Activated CD4-positive, alpha-beta T cell treated with anti-CD3 and anti-CD28 coated beads for 4 hours (primary cell): ENCODE data around the gene CYS1.
"Not testable (repeated sequence)": the region's sequence is repeated elsewhere in the genome, so short reads cannot be mapped to it uniquely, and the experiment has no call there.

Source experiments
- DNase-seq, 2 donors: peaks; one replicate each; pipeline ENCODE4 v3.0.0-alpha.2; 2020

Gene CYS1

DNA sequence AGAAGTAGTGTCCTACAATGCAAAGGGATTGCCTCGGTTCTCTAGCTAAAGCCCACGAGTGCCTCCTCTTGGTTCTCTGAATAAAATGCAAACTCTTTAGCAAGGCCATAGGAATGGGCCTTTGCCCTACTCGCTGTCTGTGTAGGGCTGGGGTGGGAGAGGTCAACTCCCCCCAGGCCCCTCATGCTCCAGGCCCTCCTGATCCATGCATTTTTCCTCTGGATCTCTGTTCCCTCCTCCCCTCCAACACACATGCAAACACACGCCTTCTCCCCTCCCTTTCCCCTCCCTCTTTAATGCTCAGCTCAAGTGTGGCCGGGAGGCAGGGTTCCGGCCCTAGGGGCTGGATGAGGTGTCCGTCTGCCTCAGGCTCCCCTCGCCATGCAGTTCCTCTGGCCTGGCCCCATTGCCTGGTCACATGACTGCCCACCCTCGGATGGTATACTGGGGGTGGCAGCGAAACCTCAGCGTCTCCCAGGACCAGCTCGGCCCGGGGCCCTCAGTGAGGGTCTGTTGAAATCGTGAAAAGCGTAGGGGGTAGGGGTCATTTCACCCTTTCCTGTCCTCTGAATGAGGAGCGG is 51.7 kb downstream of the CYS1 start:
- no peak for DNase-seq

DNA sequence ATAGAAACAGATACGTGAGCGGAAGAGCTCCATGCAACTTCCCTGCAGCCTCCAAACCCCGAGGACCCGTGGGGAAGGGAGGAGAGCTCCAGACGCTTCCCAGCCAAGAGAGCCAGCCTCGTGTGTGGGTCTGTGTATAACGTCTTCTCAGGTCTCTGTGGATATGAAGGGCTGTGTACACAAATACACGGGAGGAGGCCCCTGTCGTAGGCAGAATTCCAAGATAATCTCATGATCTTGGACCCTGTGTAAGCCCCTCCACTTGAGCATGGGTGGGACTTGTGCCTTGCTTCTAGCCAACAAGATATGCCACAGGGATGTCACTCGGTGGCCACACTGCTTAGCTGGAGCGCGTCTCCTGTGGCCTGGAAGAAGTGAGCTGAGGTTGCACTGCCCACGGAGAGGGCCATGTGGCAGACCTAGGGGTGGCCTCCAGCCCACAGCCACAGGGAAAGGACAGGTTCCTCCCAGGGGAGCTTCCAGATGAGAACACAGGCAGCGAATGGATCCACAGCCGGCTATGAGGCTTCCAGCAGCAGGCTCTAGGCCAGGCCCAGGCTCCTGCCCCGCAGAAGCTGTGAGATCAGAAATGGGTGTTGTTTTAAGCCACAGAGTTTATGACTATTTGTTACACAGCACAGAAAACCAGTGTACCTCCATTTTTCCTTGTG is 52.4 kb downstream of the CYS1 start:
- DNase-seq, result no peak

DNA sequence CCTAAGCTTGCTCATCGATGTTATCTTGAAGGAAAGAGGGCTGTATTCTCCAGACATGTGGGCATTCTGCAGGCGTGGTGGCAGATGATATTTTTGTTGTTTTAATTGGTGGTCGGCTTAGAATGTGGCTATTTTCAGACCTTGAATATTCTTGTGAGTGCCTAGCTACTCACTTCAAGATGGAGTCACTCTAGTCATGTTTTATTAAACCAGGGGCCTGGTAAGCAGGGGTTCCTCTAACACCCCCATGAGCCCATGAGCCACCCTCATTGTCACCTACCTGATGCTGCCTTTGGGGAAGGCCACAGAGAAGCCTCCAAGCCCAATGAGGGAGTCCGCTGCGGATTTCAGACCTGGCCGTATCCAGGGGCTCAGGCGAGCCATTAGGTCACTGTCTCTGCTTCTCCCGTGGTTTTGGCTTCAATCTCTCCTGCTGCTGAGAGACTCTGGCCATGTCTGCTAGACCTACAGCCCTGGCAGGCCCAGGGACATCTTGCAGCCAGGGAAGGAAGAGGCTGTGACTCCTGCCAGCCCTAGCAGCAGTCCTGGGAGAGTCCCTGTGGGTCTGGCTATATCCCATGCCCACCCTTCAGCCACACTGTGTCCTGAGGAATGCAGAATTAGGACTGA is 53.2 kb downstream of the CYS1 start:
- no peak for DNase-seq

DNA sequence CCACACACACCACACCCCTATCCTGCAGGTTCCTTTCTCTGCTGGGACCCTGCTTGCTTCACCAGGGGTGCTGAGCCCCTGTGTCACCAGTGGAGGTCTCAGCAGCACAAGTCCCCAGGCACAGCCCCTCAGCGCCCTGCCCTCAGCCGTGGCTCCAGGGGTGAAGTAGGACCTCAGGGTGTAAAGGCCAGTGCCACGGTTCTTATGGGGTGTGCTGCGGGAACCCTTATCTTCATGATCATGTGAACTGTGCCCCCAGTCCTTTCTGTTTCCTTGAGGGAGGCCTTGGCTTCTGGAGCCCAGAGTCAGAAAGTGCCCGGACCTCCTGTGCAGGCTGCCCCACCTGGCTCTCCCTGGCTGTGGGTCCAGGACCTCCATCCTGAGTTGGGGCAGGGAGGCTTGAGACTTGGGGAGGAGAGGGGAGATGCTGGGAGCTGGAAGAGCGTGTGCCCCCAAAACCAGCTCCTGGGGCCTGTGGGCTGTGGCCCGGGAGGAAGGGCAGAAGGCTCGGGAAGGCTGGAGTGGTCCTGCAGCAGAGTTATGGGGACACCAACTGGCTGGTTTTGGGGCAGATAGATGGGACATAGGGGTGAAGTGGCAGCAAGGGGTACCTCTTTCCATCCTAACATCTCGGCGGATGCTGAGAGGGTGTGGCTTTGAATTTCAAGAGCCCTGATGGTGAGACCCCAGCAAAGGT is 57.1 kb downstream of the CYS1 start:
- no peak for DNase-seq

DNA sequence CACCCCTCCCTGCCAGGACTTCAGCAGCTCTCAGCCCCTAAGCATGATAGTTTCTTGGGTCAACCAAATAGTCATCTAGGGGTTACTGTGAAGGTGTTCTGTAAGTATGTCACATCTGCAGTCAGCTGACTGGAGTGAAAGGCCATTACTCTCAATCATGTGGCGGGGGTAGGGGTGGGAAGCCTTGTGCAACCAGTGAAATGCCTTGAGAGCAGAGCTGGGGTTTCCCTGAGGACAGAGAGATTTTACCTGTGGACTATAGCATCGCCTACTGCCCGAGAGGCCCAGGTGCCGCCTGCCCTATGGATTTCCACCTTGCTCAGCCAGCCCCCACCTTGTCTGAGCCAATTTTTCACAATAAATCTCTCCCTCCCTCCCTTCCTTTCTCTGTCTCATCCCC is 57.8 kb downstream of the CYS1 start:
- DNase-seq, result no peak

DNA sequence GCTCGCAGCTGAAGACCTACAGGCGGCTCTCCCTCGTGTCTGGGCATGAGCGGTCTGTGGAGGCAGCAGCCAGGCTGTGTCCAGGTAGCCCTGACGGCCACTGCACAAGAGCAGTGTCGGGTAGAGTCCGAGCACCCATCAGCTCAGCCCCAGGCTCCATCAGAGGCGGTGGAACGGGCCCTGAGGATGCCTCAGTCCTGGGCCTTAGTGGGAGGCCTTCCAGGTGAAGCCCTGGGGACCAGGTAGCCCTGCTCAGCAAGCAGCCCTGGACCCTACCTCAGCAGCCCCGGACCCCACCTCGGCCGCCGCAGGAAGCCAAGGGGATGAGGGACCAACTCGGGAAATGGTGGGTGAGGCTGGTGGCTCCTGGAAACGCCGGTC is 58.2 kb downstream of the CYS1 start:
- DNase-seq, result no peak

DNA sequence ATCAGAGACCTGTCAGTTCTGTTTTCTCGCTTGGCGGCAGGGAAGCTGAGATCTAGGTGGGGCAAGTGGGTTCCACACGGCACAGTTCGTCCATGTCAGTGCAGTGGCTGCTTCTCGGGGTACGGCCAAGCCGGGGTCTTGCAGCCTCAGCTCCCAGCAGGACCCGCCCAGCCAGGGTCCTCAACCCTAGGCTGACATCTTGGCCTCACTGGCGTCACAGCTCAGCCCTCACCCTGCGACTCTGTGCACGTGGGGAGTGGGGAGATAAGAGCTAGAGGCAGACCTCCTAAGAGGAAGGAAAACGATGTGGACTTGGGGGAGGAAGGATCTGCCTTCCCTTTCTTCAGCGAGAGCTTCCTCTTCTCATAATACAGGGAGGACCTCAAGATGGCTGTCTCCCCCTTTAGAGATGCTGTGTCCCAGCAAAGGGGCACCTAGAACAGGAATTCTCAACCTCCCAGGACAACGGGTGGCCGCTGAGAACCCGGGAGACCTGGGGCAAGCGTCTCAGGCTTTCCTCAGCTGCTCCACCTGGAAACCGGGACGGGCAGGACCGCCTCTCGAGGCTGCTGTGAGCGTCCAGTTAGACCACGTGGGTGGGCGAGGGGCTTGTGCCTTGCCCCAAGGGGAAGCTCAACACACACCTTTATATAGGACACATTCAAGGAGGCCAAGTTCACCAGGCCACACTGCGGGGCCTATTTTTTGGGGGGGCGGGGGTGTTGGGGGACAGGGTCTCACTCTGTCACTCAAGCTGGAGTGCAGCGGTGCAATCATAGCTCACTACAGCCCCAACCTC is 60.4 kb downstream of the CYS1 start:
- DNase-seq, result no peak

DNA sequence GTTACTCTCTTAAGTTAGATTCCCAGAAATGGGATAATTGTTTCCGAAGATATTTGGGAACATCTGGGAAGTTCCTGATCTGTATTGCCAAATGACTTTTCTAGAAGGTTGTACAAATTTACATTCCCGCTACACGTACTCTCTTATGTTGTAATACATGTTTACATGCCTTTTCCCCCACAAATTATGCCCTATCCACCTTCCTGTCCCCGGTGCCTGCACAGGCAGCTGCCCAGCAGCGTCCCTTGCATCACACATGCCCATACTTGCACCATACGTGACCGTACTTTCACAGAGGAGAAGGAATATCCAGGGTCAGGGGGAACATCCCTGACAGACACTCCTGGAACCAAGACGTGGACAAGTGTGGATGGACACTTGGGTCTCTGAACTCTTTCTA is 61.0 kb downstream of the CYS1 start:
- no peak for DNase-seq

DNA sequence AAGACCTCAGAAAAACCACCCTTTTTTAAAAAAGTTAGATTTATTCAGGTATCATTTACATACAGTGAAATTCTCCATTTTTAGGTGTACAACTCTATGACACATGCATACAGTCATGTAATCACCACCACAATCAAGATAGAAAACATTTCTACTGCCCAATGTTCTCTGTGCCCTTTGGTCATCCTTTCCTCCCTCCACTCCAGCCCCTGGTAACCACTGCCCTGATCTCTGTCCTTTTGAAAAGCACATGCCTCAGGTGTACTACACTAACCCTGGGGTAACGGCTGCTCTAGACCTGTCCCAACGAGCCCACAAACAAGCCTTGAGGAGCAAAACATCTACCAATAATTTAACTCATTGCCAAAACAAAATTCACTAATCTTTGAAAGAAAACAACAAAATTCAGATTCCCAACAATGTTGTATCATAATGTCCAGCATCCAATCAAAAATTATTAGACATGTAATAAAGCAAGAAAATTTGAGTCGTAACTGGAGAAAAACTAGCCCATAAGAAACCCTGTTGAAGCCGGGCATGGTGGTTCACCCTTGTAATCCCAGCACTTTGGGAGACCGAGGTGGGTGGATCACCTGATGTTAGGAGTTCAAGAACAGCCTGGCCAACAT is 62.8 kb downstream of the CYS1 start:
- DNase-seq, result no peak

DNA sequence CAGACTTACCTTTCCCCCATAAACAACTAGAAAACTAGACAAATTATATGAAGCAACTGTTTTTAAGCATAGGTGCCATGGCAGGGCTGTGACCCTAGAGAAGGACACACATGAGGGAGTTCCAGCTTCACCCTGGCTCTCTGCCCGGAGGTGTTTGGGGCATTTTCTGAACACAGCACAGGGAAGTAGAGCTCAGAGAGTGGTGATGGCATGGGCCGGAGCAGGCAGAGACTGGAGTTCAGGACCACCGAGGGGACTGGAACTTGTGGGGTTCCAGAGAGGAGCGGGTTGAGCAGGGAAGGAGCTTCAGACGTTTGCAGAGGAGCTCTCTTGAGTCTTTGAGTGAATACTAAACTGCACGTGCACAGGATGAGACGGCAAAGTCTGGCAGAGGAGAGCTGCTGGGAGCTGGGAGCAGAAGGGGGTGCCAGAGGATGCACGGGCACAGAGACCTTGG is 63.4 kb downstream of the CYS1 start:
- DNase-seq, result no peak

DNA sequence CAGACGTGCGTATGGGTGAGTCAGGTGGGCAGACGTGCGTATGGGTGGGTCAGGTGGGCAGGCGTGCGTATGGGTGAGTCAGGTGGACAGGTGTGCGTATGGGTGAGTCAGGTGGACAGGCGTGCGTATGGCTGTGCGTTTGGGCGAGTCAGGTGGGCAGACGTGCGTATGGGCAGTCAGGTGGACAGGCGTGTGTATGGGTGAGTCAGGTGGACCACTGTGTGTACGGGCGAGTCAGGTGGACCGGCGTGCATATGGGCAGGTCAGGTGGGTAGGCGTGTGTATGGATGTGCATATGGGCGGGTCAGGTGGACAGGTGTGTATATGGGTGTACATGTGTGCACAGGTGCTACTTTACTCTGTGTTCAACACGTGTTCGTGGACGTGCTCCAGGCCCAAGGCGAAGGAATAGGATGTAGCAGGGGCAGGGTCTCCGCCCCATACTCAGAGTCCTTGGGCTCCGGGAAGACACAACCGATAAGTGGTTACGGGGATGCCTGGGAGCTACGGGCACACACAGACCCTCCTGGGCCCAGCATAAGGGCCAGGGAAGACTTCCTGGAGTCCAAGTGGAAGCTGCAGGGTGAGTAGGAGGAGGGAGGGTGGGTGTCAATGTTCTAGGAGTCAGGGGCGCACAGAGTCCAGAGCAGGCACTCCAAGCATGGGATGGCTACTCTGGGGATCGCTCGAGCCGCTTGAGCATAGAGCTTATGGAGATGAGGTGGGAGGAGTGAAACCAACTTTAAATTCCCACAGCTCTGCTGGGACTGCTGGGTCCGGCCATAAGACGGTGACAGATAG is 64.0 kb downstream of the CYS1 start:
- DNase-seq, result no peak

DNA sequence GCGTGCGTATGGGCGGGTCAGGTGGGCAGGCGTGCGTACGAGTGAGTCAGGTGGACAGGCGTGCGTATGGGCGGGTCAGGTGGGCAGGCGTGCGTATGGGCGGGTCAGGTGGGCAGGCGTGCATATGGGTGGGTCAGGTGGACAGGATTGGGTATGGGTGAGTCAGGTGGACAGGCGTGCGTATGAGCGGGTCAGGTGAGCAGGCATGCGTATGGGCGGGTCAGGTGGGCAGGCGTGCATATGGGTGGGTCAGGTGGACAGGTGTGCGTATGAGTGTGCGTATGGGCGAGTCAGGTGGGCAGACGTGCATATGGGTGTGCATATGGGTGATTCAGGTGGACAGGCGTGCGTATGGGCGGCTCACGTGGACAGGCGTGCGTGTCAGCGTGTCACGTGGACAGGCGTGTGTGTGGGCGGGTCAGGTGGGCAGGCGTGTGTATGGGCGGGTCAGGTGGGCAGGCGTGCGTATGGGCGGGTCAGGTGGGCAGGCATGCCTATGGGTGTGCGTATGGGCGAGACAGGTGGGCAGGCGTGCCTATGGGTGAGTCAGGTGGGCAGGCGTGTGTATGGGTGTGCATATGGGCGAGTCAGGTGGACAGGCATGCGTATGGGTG is 64.7 kb downstream of the CYS1 start:
- DNase-seq, result not testable (repeated sequence)

DNA sequence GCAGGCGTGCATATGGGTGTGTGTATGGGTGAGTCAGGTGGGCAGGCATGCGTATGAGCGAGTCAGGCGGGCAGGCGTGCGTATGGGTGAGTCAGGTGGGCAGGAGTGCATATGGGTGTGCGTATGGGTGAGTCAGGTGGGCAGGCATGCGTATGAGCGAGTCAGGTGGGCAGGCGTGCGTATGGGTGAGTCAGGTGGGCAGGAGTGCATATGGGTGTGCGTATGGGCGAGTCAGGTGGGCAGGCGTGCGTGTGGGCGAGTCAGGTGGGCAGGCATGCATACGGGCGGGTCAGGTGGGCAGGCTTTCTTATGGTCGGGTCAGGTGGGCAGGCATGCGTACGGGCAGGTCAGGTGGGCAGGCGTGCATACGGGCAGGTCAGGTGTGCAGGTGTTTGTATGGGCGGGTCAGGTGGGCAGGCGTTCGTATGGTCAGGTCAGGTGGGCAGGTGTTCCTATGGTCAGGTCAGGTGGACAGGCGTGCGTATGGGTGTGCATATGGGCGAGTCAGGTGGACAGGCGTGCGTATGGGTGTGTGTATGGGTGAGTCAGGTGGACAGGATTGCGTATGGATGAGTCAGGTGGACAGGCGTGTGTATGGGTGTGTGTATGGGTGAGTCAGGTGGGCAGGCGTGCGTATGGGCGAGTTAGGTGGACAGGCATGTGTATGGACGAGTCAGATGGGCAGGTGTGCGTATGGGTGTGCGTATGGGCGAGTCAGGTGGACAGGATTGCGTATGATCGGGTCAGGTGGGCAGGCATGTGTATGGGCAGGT is 65.6 kb downstream of the CYS1 start:
- no peak for DNase-seq

DNA sequence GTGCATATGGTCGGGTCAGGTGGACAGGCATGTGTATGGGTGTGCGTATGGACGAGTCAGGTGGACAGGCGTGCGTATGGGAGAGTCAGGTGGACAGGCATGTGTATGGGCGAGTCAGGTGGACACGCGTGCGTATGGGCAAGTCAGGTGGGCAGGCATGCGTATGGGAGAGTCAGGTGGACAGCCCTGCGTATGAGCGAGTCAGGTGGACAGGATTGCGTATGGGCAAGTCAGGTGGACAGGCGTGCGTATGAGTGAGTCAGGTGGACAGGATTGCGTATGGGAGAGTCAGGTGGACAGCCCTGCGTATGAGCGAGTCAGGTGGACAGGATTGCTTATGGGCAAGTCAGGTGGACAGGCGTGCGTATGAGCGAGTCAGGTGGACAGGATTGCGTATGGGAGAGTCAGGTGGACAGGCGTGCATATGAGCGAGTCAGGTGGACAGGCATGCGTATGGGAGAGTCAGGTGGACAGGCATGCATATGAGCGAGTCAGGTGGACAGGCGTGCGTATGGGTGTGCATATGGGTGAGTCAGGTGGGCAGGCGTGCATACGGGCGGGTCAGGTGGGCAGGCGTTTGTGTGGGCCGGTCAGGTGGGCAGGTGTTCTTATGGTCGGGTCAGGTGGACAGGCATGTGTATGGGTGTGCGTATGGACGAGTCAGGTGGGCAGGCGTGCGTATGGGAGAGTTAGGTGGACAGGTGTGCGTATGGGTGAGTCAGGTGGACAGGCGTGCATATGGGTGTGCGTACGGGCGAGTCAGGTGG is 66.4 kb downstream of the CYS1 start:
- DNase-seq, result not testable (repeated sequence)

DNA sequence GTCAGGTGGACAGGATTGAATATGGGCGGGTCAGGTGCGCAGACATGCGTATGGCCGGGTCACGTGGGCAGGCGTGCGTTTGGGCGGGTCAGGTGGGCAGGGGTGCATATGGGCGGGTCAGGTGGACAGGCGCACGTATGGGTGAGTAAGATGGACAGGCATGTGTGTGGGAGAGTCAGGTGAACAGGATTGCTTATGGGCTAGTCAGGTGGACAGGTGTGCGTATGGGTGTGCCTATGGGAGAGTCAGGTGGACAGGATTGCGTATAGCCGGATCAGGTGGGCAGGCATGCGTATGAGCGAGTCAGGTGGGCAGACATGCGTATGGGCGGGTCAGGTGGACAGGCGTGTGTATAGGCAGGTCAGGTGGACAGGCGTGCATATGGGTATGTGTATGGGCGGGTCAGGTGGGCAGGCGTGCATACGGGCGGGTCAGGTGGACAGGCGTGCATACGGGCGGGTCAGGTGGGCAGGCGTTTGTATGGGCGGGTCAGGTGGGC is 67.2 kb downstream of the CYS1 start:
- no peak for DNase-seq

DNA sequence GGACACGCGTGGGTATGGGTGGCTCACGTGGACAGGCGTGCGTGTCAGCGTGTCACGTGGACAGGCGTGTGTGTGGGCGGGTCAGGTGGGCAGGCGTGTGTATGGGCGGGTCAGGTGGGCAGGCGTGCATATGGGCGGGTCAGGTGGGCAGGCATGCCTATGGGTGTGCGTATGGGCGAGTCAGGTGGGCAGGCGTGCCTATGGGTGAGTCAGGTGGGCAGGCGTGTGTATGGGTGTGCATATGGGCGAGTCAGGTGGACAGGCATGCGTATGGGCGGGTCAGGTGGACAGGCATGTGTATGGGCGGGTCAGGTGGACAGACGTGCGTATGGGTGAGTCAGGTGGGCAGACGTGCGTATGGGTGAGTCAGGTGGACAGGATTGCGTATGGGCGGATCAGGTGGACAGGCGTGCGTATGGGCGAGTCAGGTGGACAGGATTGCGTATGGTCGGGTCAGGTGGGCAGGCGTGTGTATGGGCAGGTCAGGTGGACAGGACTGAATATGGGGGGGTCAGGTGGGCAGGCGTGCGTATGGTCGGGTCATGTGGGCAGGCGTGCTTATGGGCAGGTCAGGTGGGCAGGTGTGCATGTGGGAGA is 67.7 kb downstream of the CYS1 start:
- not testable (repeated sequence) for DNase-seq

DNA sequence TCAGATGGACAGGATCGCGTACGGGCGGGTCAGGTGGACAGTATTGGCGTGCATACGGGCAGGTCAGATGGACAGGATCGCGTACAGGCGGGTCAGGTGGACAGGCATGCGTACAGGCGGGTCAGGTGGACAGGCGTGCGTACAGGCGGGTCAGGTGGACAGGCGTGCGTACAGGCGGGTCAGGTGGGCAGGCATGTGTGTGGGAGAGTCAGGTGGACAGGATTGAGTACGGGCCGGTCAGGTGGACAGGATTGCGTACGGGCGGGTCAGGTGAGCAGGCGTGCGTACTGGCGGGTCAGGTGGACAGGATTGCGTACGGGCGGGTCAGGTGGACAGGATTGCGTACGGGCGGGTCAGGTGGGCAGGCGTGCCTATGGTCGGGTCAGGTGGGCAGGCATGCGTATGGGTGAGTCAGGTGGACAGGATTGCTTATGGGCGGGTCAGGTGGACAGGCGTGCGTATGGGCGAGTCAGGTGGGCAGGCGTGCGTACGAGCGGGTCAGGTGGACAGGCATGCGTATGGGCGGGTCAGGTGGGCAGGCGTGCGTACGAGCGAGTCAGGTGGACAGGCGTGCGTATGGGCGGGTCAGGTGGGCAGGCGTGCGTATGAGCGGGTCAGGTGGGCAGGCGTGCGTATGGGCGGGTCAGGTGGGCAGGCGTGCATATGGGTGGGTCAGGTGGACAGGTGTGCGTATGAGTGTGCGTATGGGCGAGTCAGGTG is 68.4 kb downstream of the CYS1 start:
- DNase-seq, result not testable (repeated sequence)
